GM19395 (cell line): ENCODE data around the gene FIP1L1.

ENCODE experiments used
- ATAC-seq: cut with Tn5 transposase; IDR thresholded peaks from one replicate; pipeline ENCODE4 v1.9.1; 2021; ENCODE audit warnings: mild to moderate bottlenecking, moderate library complexity; ENCODE audit not compliant: unreplicated experiment

The FIP1L1 gene

DNA sequence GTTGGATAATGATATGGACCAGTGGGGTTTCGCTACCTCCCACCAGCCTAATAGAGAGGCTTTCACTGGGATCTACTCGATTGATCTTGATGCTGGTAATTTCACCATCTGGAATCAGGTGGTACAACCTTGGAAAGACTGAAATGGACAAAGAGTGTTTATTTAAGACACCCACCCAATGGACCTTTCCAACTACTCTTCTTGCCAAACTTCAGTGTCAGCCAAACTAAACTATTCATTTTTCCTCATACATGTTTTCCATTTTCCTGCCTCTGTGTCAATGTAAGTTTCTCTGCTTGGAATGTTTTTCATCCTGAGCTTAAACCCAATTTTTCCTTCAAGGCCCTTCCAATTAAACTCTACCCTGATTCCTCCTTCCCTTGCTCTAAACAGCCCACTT, 121.3 kb downstream of the FIP1L1 start:
- no peak for ATAC-seq

DNA sequence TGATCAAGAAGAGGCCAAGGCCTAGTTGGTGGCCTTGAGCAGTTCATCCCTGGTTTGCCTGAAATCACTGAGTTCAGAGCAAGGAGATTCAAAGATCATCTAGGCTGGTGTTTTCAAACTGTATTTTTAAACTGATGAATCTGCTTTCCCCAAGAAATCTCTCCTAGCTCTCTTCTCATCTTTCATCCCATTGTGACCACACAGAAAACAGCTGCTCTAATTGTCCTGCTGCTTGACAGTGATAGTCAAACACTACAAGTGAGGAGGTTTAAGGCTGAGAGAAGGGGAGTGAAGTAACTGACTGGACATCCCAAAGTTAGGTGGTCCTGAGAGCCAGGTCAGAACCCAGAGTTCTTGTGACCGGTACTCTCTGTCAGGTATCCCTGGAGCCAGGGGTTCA, 122.3 kb downstream of the FIP1L1 start:
- ATAC-seq: no peak

DNA sequence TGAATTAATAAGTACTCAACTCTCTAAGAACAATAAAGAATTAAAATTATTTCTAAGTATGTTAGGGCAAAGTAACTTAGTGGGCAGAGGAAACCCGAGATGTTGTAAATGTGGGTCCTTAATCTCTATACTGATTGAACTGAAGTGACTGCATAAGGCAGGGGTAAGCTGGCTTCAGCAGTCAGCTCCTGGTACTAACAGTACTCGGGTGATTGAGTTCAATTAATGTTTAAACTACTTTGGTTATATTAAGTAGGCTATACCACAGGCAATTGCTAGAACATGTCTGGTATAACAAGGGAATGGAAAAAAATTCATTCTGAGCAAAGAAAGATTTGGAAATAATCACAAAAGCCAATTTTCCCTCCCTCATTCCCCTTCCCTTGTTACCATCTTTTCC, 123.1 kb downstream of the FIP1L1 start:
- ATAC-seq: no peak

DNA sequence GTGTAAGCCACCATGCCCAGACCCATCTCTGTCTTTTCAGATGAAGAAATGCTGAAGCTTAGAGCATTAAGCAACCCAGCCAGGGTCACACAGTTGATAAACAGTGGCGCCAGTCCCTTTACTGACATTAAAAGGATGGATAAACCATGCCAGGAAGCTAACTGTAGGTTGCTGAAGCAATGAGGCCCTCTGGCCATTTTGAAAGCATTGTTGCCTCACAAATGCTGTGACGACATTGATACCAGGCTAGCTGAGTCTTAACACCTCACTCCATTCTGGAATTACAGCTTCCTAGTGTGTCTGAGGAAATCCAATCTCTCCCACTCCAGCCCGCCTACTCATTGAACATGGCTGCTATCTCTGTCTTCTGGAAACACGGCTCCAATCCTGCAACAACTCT, 124.1 kb downstream of the FIP1L1 start:
- no peak for ATAC-seq

DNA sequence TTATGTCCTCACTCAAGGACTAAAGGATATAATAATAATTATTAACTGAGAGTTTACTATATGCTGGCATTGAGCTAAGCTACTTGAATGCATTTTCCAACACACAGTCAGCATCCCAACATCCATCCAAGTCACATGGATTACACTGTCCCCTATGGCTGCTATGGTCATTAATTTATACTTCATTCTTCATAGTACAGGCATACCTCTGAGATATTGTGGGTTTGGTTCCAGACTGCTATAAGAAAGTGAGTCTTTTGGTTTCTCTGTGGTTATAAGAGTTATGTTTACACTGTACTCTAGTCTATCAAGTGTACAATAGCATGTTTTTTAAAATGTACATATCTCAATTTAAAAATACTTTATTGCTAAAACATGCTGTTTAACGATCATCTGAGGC, 124.7 kb downstream of the FIP1L1 start:
- no peak for ATAC-seq

DNA sequence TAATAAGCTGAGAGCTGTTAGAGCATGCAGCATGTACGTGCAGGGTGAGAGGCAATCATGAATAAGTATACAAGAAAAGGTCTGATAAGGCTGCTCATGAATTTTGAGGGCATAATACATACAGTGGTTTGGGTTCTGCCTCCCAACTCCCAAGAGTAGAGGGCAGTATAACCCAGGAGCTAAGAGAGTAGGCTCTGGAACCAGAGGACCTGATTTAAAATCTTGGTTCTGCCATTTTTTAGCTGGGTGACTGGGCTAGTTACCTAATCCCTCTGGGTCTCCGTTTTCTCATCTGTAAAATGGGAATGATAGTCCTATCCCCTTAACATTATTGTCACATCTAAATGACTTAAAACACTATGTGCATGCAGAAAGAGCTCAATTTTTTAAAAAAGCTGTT, 128.5 kb downstream of the FIP1L1 start:
- ATAC-seq: no peak

DNA sequence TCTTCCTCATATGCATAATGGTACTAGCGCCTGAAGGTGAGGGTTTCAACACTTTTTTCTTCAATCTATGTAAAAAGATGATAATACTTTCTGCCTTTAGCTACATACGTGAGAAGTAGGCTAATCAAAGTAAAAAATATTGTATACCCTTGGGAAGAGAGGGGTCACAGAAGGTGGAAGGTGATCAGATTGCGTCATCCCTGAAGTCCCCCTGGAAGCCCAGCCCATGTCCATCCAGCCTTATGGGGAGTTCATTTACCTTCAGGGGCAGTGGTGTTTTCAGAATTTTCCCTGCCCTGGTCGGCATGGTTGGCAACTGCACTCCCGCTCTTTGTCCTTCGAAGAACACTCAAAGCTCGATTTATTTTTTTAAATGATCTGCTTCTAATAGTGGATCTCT, 129.6 kb downstream of the FIP1L1 start:
- no peak for ATAC-seq

DNA sequence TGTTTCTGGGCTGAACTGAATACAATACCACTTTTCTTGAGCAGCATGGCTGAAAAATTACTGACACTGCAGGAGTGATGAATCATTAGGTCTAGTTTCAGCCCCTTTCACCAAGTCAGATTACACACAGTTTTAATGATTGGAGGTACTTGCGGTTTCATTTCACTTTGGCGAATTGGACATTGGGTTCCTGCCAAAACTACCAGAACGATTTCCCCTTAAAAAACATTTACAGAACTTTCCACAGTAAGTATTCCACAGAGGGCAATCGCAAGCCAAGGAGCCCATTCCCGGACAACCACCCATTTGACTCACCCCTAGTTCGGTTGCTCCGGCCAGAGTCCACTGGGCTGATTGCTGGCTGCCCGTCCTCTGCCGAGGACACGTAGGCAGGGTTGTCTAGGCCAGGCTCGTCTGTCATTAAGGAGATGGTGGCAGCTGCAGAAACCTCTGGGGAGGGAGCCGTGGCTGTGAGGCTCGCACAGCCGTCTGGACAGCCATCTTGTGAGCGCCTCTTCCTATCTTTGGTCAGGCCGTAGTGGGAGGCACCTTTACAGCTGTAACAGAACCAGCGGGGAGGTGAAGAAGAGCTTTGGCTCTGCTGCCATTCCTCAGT, 130.3 kb downstream of the FIP1L1 start:
- ATAC-seq: no peak

DNA sequence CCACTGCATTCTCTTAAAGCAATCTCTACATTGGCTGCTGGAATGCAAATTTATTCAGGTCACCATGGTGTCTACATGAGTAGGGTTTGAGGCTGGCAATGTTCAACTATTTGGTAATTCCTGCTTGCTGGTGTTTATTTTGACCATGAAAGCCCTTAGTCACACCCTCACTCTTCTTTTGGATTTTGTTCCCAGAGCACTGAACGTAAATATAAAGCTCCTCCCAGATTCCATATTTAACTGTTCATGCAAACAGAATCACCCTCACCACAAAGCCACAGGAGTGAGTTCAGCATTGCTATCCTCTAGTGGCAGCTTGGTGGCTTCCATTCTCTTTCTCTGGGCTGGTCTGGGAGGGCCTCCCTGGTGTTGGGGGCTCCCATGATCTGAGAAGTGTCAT, 131.0 kb downstream of the FIP1L1 start:
- no peak for ATAC-seq

DNA sequence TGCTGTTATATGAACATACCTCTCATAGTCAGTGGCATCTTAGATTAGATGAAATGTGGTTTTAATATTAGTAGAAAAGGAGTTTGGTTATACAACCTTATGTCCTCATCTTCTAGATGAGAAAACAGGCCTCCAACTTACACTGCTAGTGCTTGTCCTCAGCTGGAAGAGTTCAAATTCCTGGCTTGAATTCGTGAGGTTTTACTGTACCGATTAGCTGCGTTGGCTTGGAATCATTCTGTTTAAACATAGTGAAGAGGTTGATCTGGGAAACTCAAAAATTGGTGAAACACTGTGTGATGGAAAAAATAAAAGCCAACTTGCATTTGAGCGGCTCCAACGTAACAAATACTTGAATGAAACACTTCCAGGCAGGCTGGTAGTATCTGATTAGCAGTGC, 132.9 kb downstream of the FIP1L1 start:
- no peak for ATAC-seq
